ENCODE results near the gene SLC25A42. TPM values are rescaled to one million over a fixed set of nuclear protein-coding genes. Genes with fewer than 3 reads are reported as not detected.
A peak's percentile ranks its signal among the peaks of the same experiment; 100 is the strongest.
"Not testable (repeated sequence)": the region's sequence is repeated elsewhere in the genome, so short reads cannot be mapped to it uniquely, and the experiment has no call there.

SLC25A42 gene
- polyA plus RNA-seq, 2 of the 4 experiments (the other 2 are of a cell fraction), result 0.92 to 1.3 TPM

GRCh38 chr19:19106056-19106551 lies 42.3 kb downstream of the SLC25A42 start:
- POLR2A ChIA-PET, result interaction anchor here (1.3 kb wide), 1 partner anchor 158 kb away, joined by 3 read pairs; no protein-coding TSS in a partner anchor
- CTCF ChIA-PET, result no interaction called here
- DNase-seq (ENCODE audit: low read depth in 1 of 2, low spot score in 1 of 2) (no peak), FAIRE-seq (no peak), ATAC-seq (no peak; a peak in 1 of 6 replicates)
- peaks cover 11% of the 10 kb centered on the region; the same call in 2 of the 3 replicates for H3K4me1 ChIP-seq
- no peaks in the 10 kb centered on the region for H3K9me3 ChIP-seq
- 75% methylated on average over 3 of the region's 25 CpGs for WGBS (ENCODE audit: missing lambda C conversion rate)
- peak overlapping the region; percentile 73 to 74 for H3K27ac ChIP-seq
- TF ChIP-seq GATA3 (IDR thresholded peaks at IDR 0.05; ENCODE audit: borderline replicate concordance) (no peak), ZC3H11A (IDR thresholded peaks at IDR 0.05) (no peak), POLR2A (IDR thresholded peaks at IDR 0.05; ENCODE audit: low read length) (no peak), RCOR1 (IDR thresholded peaks at IDR 0.05; ENCODE audit: low read depth, low read length) (no peak)
- H3K4me2 ChIP-seq, result peak overlapping the region; percentile 95
- H3K4me3 ChIP-seq, result peak overlapping the region; percentile 47; the same call in 2 of the 3 replicates

- not testable (repeated sequence) for DNase-seq (ENCODE audit: low read depth in 1 of 2, low spot score in 1 of 2); H3K4me2 ChIP-seq
Measured at GRCh38 chr19:19106938-19107337, 43.1 kb downstream of the SLC25A42 start.

DNA sequence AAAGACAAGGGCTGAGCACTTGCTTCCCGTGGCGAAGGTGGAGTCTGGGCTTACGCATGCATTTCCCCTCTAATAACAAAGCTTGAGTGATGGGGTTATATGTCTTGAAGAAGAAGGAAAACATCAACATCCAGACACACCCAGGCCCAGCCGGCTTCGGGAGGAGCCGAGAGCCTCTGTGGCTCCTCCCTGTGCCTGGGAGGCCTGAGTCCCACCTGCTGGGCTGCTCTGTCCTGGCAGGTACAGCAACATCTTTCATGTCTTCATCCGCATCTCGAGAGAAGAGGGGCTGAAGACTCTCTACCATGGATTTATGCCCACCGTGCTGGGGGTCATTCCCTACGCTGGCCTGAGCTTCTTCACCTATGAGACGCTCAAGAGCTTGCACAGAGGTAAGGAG lies 43.9 kb downstream of the SLC25A42 start:
- POLR2A ChIA-PET, result no interaction called here
- no peak for FAIRE-seq
- CTCF ChIA-PET, result interaction anchor here (1.2 kb wide), 1 partner anchor 55 kb away, joined by 3 read pairs; no protein-coding TSS in a partner anchor
- 88% methylated on average over 9 of the region's 11 CpGs for WGBS (ENCODE audit: missing lambda C conversion rate)
- TF ChIP-seq MAFK (IDR thresholded peaks at IDR 0.05; ENCODE audit: partially characterized antibody) (no peak), BHLHE40 (IDR thresholded peaks at IDR 0.05; ENCODE audit: low read depth, low read length) (no peak), MAX (IDR thresholded peaks at IDR 0.05) (no peak), ZSCAN20 (CRISPR knock-in tag; IDR thresholded peaks at IDR 0.05) (no peak), RNF2 (IDR thresholded peaks at IDR 0.05; ENCODE audit: borderline replicate concordance, low read depth) (no peak), JUNB (IDR thresholded peaks at IDR 0.05) (no peak), ESRRA (IDR thresholded peaks at IDR 0.05; ENCODE audit: borderline replicate concordance, low read length) (no peak), RCOR1 (IDR thresholded peaks at IDR 0.05; ENCODE audit: low read depth, low read length) (no peak)
- H3K4me2 ChIP-seq, result no peak overlapping the region
- DNase-seq (ENCODE audit: low read depth in 1 of 2, low spot score in 1 of 2), result no peak
- no peak overlapping the region for H3K27ac ChIP-seq
- H3K4me1 ChIP-seq, result peaks cover 11% of the 10 kb centered on the region; the same call in 2 of the 3 replicates
- no peaks in the 10 kb centered on the region for H3K9me3 ChIP-seq
- no peak overlapping the region for H3K4me3 ChIP-seq
- no peak for ATAC-seq

More at GRCh38 chr19:19106938-19107337, 43.1 kb downstream of the SLC25A42 start:
- H3K27ac ChIP-seq, H3K4me3 ChIP-seq, POLR2A ChIA-PET, H3K9me3 ChIP-seq, ATAC-seq, FAIRE-seq: not testable (repeated sequence)
- CTCF ChIA-PET, result interaction anchor here (0.6 kb wide), 1 partner anchor 163 kb away, joined by 4 read pairs; no protein-coding TSS in a partner anchor
- H3K4me1 ChIP-seq, result peaks cover 11% of the 10 kb centered on the region; the same call in 2 of the 3 replicates
- WGBS (ENCODE audit: missing lambda C conversion rate), result 94% methylated on average over 7 of the region's 7 CpGs

- Histone ChIP-seq H3K27ac (no peak overlapping the region), H3K4me3 (no peak overlapping the region), H3K4me1 (peaks cover 11% of the 10 kb centered on the region; the same call in 2 of the 3 replicates), H3K4me2 (no peak overlapping the region), H3K9me3 (no peaks in the 10 kb centered on the region)
- CTCF ChIA-PET, result interaction anchor here (0.9 kb wide), 1 partner anchor 215 kb away, joined by 3 read pairs; no protein-coding TSS in a partner anchor
- POLR2A ChIA-PET, result no interaction called here
- 67% methylated on average over 9 of the region's 9 CpGs for WGBS (ENCODE audit: missing lambda C conversion rate)
- DNase-seq (ENCODE audit: low read depth in 1 of 2, low spot score in 1 of 2) (no peak), ATAC-seq (no peak), FAIRE-seq (no peak)
- TF ChIP-seq RNF2 (IDR thresholded peaks at IDR 0.05; ENCODE audit: borderline replicate concordance, low read depth) (no peak), TP53 (CRISPR knock-in tag; IDR thresholded peaks at IDR 0.05) (no peak), HDAC2 (IDR thresholded peaks at IDR 0.05) (no peak), FOSB (CRISPR knock-in tag; IDR thresholded peaks at IDR 0.05) (no peak), CBX2 (IDR thresholded peaks at IDR 0.05; ENCODE audit: borderline replicate concordance, low read depth) (no peak), SREBF2 (IDR thresholded peaks at IDR 0.05) (no peak), SMC3 (IDR thresholded peaks at IDR 0.05) (no peak), TFCP2L1 (CRISPR knock-in tag; IDR thresholded peaks at IDR 0.05) (no peak), FOSL2 (IDR thresholded peaks at IDR 0.05) (no peak), FOSL2 (CRISPR knock-in tag; IDR thresholded peaks at IDR 0.05) (no peak), MAX (IDR thresholded peaks at IDR 0.05) (no peak), CEBPB (IDR thresholded peaks at IDR 0.05) (no peak), RFX5 (IDR thresholded peaks at IDR 0.05) (no peak), GATA3 (IDR thresholded peaks at IDR 0.05; ENCODE audit: borderline replicate concordance) (no peak), BHLHE40 (IDR thresholded peaks at IDR 0.05; ENCODE audit: low read depth, low read length) (no peak), ESRRA (IDR thresholded peaks at IDR 0.05; ENCODE audit: borderline replicate concordance, low read length) (no peak)
- TF ChIP-seq, protein P1, sequence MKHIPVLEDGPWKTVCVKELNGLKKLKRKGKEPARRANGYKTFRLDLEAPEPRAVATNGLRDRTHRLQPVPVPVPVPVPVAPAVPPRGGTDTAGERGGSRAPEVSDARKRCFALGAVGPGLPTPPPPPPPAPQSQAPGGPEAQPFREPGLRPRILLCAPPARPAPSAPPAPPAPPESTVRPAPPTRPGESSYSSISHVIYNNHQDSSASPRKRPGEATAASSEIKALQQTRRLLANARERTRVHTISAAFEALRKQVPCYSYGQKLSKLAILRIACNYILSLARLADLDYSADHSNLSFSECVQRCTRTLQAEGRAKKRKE (CRISPR knock-in tag; IDR thresholded peaks at IDR 0.05; ENCODE audit: low read depth), result no peak
- TF ChIP-seq, protein P2, sequence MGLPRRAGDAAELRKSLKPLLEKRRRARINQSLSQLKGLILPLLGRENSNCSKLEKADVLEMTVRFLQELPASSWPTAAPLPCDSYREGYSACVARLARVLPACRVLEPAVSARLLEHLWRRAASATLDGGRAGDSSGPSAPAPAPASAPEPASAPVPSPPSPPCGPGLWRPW (IDR thresholded peaks at IDR 0.05), result no peak
Measured at GRCh38 chr19:19109601-19110000, 45.8 kb downstream of the SLC25A42 start.
